ENCODE results near the gene MOCS1. TPM values are rescaled to one million over a fixed set of nuclear protein-coding genes. Genes with fewer than 3 reads are reported as not detected.

Gene MOCS1
- polyA plus RNA-seq, 12 donors = 3.6 to 8.3 (median 5.4) TPM; not detected in 1

DNA sequence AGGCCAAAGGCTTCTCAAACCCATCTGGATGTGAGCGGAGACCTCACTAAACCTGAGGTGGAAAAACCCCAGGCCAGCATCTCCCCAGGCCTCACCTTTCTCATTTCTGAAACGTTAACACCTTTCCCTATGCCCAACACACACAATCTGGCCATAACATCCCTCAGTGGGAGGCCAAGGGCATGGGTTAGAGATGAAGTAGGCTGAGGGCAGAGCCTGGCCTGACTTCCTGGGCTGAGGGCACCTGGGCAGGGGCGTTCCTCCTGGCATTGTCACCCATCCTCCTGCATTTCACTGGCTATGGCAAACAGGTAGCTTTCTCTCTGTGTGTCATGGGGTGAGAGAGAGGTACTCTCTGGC is 8.4 kb downstream of the MOCS1 start:
- DNase-seq = no peak

GRCh38 chr6:39925191-39925930 is 8.9 kb downstream of the MOCS1 start:
- no peak for DNase-seq

DNA sequence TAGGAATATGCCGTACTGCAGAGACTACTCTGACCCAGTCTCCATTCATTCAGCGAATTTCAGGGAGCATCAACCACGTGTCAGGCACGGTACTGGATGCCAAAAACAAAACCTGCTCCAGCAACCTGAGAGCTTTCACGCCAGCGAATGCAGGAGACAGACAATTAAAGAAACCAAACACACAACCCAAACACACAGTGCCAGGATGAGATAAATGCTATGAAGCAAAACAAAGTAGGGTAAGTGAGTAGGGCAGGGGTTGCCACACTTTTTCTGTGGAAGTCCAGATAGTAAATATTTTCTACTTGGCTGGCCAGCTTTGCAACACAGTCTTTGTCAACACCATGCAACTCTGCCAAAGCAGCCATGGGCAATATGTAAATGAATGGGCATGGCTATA is 10.0 kb downstream of the MOCS1 start:
- DNase-seq = no peak

GRCh38 chr6:39923861-39924260 is 10.4 kb downstream of the MOCS1 start:
- DNase-seq = no peak

- DNase-seq = no peak
Measured at GRCh38 chr6:39923394-39923793, 10.9 kb downstream of the MOCS1 start.

DNA sequence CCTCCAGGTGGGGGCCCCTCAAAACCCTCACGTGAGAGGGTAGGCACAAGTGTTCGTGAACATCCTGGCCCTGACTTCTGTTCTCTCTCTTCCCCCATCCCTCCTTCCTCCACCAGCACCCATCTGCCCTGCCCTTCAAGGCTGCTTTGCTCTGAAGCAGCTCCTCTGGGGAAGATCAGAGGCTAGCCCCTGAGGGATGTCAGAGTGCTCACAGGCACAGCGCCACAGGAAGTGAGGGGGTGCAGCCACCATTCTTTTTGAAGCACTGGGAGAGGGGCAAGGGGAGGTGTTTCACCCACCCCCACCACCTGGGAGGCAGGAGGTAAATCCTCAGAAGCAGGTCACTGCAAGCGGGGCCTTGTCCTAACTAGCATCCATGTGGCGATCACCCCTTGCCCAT is 11.4 kb downstream of the MOCS1 start:
- no peak for DNase-seq

DNA sequence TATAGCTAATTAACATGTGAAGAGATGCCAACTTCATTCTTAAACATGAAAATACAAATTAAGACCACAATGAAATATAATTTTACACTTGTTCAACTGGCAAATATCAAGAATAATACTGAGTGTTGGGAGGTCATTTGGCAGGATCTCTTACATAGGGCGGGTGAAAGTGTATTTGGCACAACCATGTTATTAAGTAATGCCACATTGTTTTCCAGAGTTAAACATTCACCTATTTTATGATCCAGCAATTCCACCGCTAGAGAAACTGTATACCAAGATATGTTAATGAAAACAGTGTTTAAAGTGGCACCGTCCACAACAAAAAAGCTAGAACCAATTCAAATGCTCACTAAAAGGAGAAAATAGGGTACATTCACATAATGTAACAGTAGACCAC is 14.1 kb downstream of the MOCS1 start:
- DNase-seq = no peak

GRCh38 chr6:39918831-39919230 is 15.4 kb downstream of the MOCS1 start:
- DNase-seq = no peak

GRCh38 chr6:39917981-39918380 is 16.3 kb downstream of the MOCS1 start:
- no peak for DNase-seq

DNA sequence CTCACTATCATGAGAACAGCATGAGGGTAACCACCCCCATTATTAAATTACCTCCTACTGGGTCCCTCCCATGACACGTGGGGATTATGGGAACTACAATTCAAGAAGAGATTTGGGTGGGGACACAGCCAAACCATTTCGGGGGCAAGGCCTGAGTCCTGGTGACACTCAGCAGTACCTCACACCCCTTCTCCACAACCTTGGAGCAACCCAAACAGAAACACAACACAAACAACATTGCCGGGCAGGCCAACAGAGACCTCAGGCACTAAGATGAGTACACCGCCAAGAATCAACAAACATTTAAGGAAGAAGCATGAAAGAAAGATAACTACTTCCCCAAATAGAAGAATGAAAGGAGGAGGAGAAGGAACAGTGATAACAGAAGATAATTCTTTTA is 16.9 kb downstream of the MOCS1 start:
- no peak for DNase-seq

GRCh38 chr6:39915866-39916265 is 18.4 kb downstream of the MOCS1 start:
- DNase-seq = no peak

- no peak for DNase-seq
Measured at GRCh38 chr6:39914239-39914638, 20.0 kb downstream of the MOCS1 start.

- DNase-seq = no peak
Measured at GRCh38 chr6:39913391-39913916, 20.8 kb downstream of the MOCS1 start.

GRCh38 chr6:39912446-39912845 is 21.8 kb downstream of the MOCS1 start:
- DNase-seq = no peak

DNA sequence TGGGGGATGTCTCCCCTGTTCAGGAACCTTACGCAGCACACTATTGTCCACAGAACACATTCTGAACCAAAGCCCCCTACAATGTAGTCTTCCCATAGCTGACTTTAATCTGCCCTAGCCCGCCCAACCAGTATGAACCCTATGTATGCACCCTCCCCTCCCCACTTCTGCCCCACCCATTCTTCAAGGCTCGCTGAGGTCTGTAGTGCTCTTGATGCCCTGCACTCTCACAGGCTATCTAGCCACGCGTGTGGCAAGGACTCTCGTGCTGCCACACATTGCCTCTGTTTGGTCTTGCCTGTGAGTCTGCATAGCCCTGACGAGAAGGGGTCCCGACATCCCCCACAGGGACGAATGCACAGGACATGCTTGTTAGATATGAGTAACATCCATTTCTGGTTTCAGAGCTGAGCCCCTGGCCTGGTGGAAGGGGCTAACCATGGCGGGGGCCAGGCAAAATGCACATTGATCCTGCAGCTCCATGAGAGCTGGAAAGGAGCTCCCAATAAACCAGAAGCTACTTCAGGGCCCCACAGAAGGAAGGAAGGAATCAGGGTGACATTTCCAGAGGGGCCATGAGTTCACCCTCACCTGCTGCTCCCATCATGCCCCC is 22.6 kb downstream of the MOCS1 start:
- no peak for DNase-seq

- DNase-seq = no peak
Measured at GRCh38 chr6:39910744-39911143, 23.5 kb downstream of the MOCS1 start.

- DNase-seq = no peak
Measured at GRCh38 chr6:39910164-39910563, 24.1 kb downstream of the MOCS1 start.

DNA sequence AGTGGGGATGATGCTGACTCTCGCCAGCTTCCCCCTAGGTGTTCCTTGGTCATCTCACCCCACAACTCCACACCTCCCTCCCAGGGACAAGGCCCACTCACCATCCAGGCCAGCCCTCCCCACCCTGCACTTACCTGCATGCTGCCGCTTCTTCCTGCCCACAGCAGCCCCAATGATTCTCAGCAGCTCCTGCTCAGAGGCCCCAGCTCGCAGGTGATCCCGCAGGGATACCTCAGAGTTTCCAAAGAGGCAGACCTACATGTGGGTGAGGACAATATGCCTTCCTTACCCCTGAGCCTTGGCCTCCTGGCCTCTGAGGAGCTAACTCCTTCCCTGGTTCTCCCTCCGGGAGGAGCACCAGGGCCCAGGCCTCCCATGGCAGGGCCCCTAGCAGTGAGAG is 24.6 kb downstream of the MOCS1 start:
- DNase-seq = no peak

DNA sequence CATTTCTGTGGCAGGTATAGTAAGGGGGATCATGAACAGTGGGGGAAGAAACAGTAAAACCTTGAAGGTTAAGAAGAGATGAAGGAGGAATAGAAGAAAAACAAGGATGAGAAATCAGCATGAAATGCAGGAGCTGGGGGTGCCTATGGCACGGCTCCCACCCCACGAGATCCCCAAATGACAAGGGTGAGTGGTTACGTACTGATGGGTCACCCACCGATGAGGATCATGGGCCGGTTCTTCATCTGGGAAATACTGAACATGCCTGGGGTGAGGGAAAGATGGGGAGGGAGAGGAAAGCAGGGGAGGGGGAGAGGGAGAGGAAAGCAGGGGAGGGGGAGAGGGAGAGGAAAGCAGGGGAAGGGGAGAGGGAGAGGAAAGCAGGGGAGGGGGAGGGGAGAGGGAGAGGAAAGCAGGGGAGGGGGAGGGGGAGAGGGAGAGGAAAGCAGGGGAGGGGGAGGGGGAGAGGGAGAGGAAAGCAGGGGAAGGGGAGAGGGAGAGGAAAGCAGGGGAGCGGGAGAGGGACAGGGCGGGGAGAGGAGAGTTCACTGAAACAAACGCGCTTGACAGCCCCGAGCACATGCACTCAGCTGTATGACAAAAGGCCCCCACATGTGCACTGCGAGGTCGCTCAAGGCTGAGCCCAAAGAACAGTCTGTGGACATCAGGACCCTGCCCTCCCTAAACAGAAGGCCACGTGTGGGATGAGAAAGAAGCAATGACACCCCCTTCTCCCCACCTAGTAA is 25.3 kb downstream of the MOCS1 start:
- DNase-seq = no peak

- no peak for DNase-seq
Measured at GRCh38 chr6:39907871-39908575, 26.2 kb downstream of the MOCS1 start.

- no peak for DNase-seq
Measured at GRCh38 chr6:39906318-39906761, 27.9 kb downstream of the MOCS1 start.

DNA sequence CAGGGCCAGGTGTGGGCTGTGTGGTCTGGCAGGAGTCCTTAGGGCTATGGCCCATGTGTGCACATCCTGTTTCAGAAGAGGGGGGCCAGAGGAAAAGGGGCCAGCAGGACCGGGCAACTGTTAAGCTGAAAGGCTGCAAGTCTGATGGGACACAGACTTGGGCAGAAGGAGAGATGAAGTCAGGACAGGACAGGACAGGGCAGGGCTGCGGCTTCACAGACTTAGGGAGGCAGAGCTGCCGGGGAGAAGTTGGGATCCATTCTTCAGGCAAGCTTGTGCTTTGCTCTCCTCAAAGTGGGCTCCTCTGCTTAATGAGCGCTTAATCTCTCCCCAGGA is 28.7 kb downstream of the MOCS1 start:
- DNase-seq = no peak
